WTC11 (cell line): ENCODE data around the gene IGSF9B. TPM values are rescaled to one million over a fixed set of nuclear protein-coding genes. Genes with fewer than 3 reads are reported as not detected.

Experiments used
- ATAC-seq: fragments of 200-7000 bp; cut with Tn5 transposase; 2 replicates; pipeline ENCODE4 v1.10.0; 2021; ENCODE audit warnings: mild to moderate bottlenecking, moderate library complexity
- CTCF ChIA-PET: fragments of 300-600 bp; sonication (Branson Sonifier 250); formaldehyde crosslinking; loops from one replicate; lab custom pipeline; 2021; ENCODE audit warnings: antibody characterized with exemption; lab: Charles Lee
- POLR2A ChIA-PET: fragments of 350-600 bp; sonication (Branson Sonifier 250); formaldehyde crosslinking; loops from one replicate; lab custom pipeline; 2021; ENCODE audit warnings: antibody characterized with exemption; lab: Charles Lee
- DNase-seq: peaks from one replicate; pipeline ENCODE4 v3.0.0; 2021; ENCODE audit warnings: low spot score
- H3K27ac Mint-ChIP-seq: 2 replicates; pipeline ENCODE4 v1.8.0; 2021; ENCODE audit warnings: mixed read lengths
- H3K27me3 Mint-ChIP-seq: 2 replicates; pipeline ENCODE4 v1.8.0; 2021; ENCODE audit warnings: low read depth, mild to moderate bottlenecking, moderate library complexity, mixed read lengths
- H3K36me3 Mint-ChIP-seq: 2 replicates; pipeline ENCODE4 v1.8.0; 2021; ENCODE audit warnings: mixed read lengths
- H3K4me1 Mint-ChIP-seq: 2 replicates; pipeline ENCODE4 v1.8.0; 2022; ENCODE audit warnings: mixed read lengths
- H3K4me3 Mint-ChIP-seq: 2 replicates; pipeline ENCODE4 v1.8.0; 2021; ENCODE audit warnings: mild to moderate bottlenecking, moderate library complexity, mixed read lengths
- H3K9me3 Mint-ChIP-seq: 2 replicates; pipeline ENCODE4 v1.8.0; 2021; ENCODE audit warnings: mixed read lengths
- ESRRA ChIP-seq: sonication (generic); formaldehyde crosslinking; IDR thresholded peaks from 2 replicates; pipeline ENCODE4 v1.8.1; 2022; ENCODE audit warnings: mild to moderate bottlenecking, missing genetic modification reagents, borderline replicate concordance
- GABPB1 ChIP-seq: sonication (generic); formaldehyde crosslinking; IDR thresholded peaks from 2 replicates; pipeline ENCODE4 v1.8.1; 2023; ENCODE audit warnings: mild to moderate bottlenecking, missing genetic modification reagents
- IRF2 ChIP-seq: sonication (generic); formaldehyde crosslinking; IDR thresholded peaks from 2 replicates; pipeline ENCODE4 v1.8.0; 2022; ENCODE audit warnings: low read depth, missing genetic modification reagents, borderline replicate concordance
- SMAD3 ChIP-seq: sonication (generic); formaldehyde crosslinking; IDR thresholded peaks from 2 replicates; pipeline ENCODE4 v1.8.0; 2022; ENCODE audit warnings: missing genetic modification reagents, mild to moderate bottlenecking, borderline replicate concordance
- ZNF138 ChIP-seq: sonication (generic); formaldehyde crosslinking; conservative IDR thresholded peaks from 2 replicates; pipeline ENCODE4 v1.8.1; 2022; ENCODE audit warnings: mild to moderate bottlenecking, moderate library complexity, missing genetic modification reagents
- ZNF219 ChIP-seq: sonication (generic); formaldehyde crosslinking; IDR thresholded peaks from 2 replicates; pipeline ENCODE4 v1.8.0; 2023; ENCODE audit warnings: missing genetic modification reagents, mild to moderate bottlenecking, borderline replicate concordance
- total RNA-seq: library from RNA; stranded (reverse); gene quantifications from 3 replicates; pipeline ENCODE4 v1.2.3, GENCODE V29; 2021
- TF ChIP-seq, protein P1 (sequence below): sonication (generic); formaldehyde crosslinking; IDR thresholded peaks from 2 replicates; pipeline ENCODE4 v1.8.0; 2023; ENCODE audit warnings: mild to moderate bottlenecking, missing genetic modification reagents
- TF ChIP-seq, protein P2 (sequence below): fragments of 250-450 bp; sonication (Bioruptor Pico); IDR thresholded peaks from 2 replicates; pipeline ENCODE4 v1.9.0; 2021; ENCODE audit warnings: moderate library complexity, mild to moderate bottlenecking, inconsistent platforms, borderline replicate concordance
- TF ChIP-seq, protein P3 (sequence below): sonication (generic); formaldehyde crosslinking; IDR thresholded peaks from 2 replicates; pipeline ENCODE4 v1.8.0; 2022; ENCODE audit warnings: missing genetic modification reagents
- TF ChIP-seq, protein P4 (sequence below): fragments of 250-450 bp; sonication (Bioruptor Pico); IDR thresholded peaks from 2 replicates; pipeline ENCODE4 v1.8.0; 2021; ENCODE audit warnings: mild to moderate bottlenecking
- TF ChIP-seq, protein P5 (sequence below): fragments of 250-450 bp; sonication (Bioruptor Pico); IDR thresholded peaks from 2 replicates; pipeline ENCODE4 v1.9.0; 2021; ENCODE audit warnings: mild to moderate bottlenecking
- TF ChIP-seq, protein P6 (sequence below): fragments of 250-450 bp; sonication (Bioruptor Pico); conservative IDR thresholded peaks from 2 replicates; pipeline ENCODE4 v1.9.0; 2021; ENCODE audit warnings: mild to moderate bottlenecking
- TF ChIP-seq, protein P7 (sequence below): sonication (generic); formaldehyde crosslinking; conservative IDR thresholded peaks from 2 replicates; pipeline ENCODE4 v1.8.1; 2022; ENCODE audit warnings: mild to moderate bottlenecking, missing genetic modification reagents
- TF ChIP-seq, protein P8 (sequence below): fragments of 250-450 bp; sonication (Bioruptor Pico); IDR thresholded peaks from 2 replicates; pipeline ENCODE4 v1.9.0; 2021; ENCODE audit warnings: mild to moderate bottlenecking, borderline replicate concordance

The IGSF9B gene
- total RNA-seq, 1 experiment from 2014 or later, result 52.7 TPM

DNA sequence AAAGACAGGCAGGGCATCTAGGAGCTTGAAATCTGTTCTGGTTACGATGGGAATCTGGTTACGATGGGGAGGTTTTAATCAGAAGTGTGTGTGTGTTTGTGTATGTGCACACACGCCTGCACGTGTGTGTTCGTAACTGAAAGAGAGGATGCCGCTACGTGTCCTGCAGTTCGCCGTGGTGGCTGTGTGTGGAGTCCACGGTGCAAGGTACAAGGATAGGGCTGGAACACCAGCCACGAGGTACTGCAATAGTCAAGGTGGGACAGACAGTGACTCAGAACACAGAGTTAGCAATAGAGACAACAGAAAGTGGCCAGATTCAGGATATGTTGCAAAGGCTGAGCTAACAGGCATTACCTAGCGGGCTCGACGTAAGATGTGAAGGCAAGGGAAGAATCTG lies 46.7 kb downstream of the IGSF9B start (continued):
- TF ChIP-seq, protein P1, sequence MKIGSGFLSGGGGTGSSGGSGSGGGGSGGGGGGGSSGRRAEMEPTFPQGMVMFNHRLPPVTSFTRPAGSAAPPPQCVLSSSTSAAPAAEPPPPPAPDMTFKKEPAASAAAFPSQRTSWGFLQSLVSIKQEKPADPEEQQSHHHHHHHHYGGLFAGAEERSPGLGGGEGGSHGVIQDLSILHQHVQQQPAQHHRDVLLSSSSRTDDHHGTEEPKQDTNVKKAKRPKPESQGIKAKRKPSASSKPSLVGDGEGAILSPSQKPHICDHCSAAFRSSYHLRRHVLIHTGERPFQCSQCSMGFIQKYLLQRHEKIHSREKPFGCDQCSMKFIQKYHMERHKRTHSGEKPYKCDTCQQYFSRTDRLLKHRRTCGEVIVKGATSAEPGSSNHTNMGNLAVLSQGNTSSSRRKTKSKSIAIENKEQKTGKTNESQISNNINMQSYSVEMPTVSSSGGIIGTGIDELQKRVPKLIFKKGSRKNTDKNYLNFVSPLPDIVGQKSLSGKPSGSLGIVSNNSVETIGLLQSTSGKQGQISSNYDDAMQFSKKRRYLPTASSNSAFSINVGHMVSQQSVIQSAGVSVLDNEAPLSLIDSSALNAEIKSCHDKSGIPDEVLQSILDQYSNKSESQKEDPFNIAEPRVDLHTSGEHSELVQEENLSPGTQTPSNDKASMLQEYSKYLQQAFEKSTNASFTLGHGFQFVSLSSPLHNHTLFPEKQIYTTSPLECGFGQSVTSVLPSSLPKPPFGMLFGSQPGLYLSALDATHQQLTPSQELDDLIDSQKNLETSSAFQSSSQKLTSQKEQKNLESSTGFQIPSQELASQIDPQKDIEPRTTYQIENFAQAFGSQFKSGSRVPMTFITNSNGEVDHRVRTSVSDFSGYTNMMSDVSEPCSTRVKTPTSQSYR, result no peak
- TF ChIP-seq, protein P2, sequence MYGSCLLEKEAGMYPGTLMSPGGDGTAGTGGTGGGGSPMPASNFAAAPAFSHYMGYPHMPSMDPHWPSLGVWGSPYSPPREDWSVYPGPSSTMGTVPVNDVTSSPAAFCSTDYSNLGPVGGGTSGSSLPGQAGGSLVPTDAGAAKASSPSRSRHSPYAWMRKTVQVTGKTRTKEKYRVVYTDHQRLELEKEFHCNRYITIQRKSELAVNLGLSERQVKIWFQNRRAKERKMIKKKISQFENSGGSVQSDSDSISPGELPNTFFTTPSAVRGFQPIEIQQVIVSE (CRISPR knock-in tag), result no peak
- TF ChIP-seq, protein P3, sequence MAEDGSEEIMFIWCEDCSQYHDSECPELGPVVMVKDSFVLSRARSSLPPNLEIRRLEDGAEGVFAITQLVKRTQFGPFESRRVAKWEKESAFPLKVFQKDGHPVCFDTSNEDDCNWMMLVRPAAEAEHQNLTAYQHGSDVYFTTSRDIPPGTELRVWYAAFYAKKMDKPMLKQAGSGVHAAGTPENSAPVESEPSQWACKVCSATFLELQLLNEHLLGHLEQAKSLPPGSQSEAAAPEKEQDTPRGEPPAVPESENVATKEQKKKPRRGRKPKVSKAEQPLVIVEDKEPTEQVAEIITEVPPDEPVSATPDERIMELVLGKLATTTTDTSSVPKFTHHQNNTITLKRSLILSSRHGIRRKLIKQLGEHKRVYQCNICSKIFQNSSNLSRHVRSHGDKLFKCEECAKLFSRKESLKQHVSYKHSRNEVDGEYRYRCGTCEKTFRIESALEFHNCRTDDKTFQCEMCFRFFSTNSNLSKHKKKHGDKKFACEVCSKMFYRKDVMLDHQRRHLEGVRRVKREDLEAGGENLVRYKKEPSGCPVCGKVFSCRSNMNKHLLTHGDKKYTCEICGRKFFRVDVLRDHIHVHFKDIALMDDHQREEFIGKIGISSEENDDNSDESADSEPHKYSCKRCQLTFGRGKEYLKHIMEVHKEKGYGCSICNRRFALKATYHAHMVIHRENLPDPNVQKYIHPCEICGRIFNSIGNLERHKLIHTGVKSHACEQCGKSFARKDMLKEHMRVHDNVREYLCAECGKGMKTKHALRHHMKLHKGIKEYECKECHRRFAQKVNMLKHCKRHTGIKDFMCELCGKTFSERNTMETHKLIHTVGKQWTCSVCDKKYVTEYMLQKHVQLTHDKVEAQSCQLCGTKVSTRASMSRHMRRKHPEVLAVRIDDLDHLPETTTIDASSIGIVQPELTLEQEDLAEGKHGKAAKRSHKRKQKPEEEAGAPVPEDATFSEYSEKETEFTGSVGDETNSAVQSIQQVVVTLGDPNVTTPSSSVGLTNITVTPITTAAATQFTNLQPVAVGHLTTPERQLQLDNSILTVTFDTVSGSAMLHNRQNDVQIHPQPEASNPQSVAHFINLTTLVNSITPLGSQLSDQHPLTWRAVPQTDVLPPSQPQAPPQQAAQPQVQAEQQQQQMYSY (CRISPR knock-in tag), result no peak

DNA sequence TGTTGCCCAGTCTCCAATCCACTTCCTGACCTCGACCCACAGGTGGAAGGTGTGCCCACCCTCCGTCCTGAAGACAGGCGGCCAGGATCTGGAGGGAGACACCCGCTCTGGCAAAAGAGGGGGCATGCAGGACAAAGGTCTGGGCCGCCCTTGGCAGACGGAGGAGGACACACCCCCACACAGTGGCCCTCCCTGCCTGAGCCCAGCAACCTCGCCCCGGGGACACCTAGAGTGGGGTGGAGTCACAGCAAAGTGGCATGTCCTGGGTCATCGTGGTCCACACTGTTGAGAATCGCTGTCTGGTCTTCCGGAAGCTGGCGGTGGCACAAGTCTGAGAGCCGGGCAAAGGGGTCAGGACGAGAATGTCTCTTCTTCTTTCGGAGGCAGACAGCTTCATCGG lies 47.9 kb downstream of the IGSF9B start:
- no peak for ATAC-seq
- H3K9me3 Mint-ChIP-seq, result no peaks in the 10 kb centered on the region
- peaks cover 62% of the 10 kb centered on the region for H3K36me3 Mint-ChIP-seq
- no peak overlapping the region for H3K4me3 Mint-ChIP-seq
- TF ChIP-seq GABPB1 (CRISPR knock-in tag) (no peak), ZNF219 (no peak), SMAD3 (no peak), IRF2 (CRISPR knock-in tag) (no peak)
- TF ChIP-seq, protein P4, sequence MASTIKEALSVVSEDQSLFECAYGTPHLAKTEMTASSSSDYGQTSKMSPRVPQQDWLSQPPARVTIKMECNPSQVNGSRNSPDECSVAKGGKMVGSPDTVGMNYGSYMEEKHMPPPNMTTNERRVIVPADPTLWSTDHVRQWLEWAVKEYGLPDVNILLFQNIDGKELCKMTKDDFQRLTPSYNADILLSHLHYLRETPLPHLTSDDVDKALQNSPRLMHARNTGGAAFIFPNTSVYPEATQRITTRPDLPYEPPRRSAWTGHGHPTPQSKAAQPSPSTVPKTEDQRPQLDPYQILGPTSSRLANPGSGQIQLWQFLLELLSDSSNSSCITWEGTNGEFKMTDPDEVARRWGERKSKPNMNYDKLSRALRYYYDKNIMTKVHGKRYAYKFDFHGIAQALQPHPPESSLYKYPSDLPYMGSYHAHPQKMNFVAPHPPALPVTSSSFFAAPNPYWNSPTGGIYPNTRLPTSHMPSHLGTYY (CRISPR knock-in tag), result no peak
- TF ChIP-seq, protein P5, sequence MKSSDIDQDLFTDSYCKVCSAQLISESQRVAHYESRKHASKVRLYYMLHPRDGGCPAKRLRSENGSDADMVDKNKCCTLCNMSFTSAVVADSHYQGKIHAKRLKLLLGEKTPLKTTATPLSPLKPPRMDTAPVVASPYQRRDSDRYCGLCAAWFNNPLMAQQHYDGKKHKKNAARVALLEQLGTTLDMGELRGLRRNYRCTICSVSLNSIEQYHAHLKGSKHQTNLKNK (CRISPR knock-in tag), result no peak
- TF ChIP-seq, all 79 proteins: peak for 0
- no peaks in the 10 kb centered on the region for H3K4me1 Mint-ChIP-seq
- H3K27ac Mint-ChIP-seq, result no peak overlapping the region
- POLR2A ChIA-PET, result no interaction called here
- no peaks in the 10 kb centered on the region for H3K27me3 Mint-ChIP-seq
- CTCF ChIA-PET, result no interaction called here
- no peak for DNase-seq

DNA sequence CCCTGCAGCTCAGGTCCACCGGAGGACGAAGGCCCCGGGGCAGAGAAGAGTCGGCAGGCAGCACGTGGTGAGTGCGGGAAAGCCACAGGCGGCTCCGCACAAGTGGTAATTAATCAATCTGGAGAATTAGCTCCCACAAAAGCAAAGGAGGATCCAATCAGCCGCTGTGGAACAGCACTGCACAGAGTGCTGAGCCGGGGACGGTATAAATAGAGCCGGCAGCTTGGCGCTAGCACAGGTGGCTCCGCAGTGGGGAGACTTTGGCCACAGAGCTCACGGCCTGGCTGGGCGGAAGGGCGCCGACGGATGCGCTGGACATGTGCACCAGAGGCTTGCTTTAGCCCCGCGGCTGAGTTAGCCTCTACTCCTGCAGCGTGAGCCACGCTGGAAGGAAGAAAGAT lies 48.9 kb downstream of the IGSF9B start:
- H3K27me3 Mint-ChIP-seq, result no peaks in the 10 kb centered on the region
- ATAC-seq (no peak), DNase-seq (no peak)
- no peaks in the 10 kb centered on the region for H3K4me1 Mint-ChIP-seq
- no peaks in the 10 kb centered on the region for H3K9me3 Mint-ChIP-seq
- H3K27ac Mint-ChIP-seq, result no peak overlapping the region
- POLR2A ChIA-PET, result interaction anchor here (1.5 kb wide), 1 partner anchor 9 kb away, joined by 3 read pairs; no protein-coding TSS in a partner anchor
- peaks cover 62% of the 10 kb centered on the region for H3K36me3 Mint-ChIP-seq
- no peak overlapping the region for H3K4me3 Mint-ChIP-seq
- CTCF ChIA-PET, result no interaction called here
- TF ChIP-seq ZNF219 (no peak), ESRRA (no peak), ZNF138 (CRISPR knock-in tag) (no peak)
- TF ChIP-seq, protein P6, sequence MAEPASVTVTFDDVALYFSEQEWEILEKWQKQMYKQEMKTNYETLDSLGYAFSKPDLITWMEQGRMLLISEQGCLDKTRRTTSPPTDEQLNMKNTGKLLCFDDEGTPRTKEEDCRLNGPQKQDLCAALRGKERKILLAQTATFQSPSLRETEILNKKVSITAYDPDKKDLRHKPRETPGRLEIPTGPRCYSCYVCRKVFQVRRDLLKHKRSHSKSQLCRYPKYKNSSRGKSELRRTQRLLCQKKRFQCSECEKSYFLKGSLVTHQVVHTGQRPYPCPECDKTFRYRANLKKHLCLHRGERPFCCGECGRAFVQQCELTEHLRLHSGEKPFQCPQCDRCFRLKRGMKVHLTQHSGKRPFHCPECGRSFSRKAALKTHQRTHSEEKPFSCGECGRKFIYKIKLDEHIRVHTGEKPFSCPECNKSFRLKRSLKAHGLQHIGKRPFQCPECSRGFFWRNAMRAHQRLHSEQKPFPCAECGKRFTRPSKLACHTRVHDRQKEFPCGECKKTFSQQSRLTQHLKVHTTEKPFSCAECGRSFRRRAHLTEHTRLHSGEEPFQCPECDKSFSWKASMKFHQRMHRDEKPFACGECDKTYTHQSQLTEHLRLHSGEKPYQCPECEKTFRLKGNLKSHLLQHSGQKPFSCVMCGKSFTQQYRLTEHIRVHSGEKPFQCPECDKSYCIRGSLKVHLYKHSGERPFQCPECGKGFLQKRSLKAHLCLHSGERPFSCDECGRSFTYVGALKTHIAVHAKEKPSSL, result no peak
- TF ChIP-seq, protein P7, sequence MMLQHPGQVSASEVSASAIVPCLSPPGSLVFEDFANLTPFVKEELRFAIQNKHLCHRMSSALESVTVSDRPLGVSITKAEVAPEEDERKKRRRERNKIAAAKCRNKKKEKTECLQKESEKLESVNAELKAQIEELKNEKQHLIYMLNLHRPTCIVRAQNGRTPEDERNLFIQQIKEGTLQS, result no peak
- TF ChIP-seq, protein P8, sequence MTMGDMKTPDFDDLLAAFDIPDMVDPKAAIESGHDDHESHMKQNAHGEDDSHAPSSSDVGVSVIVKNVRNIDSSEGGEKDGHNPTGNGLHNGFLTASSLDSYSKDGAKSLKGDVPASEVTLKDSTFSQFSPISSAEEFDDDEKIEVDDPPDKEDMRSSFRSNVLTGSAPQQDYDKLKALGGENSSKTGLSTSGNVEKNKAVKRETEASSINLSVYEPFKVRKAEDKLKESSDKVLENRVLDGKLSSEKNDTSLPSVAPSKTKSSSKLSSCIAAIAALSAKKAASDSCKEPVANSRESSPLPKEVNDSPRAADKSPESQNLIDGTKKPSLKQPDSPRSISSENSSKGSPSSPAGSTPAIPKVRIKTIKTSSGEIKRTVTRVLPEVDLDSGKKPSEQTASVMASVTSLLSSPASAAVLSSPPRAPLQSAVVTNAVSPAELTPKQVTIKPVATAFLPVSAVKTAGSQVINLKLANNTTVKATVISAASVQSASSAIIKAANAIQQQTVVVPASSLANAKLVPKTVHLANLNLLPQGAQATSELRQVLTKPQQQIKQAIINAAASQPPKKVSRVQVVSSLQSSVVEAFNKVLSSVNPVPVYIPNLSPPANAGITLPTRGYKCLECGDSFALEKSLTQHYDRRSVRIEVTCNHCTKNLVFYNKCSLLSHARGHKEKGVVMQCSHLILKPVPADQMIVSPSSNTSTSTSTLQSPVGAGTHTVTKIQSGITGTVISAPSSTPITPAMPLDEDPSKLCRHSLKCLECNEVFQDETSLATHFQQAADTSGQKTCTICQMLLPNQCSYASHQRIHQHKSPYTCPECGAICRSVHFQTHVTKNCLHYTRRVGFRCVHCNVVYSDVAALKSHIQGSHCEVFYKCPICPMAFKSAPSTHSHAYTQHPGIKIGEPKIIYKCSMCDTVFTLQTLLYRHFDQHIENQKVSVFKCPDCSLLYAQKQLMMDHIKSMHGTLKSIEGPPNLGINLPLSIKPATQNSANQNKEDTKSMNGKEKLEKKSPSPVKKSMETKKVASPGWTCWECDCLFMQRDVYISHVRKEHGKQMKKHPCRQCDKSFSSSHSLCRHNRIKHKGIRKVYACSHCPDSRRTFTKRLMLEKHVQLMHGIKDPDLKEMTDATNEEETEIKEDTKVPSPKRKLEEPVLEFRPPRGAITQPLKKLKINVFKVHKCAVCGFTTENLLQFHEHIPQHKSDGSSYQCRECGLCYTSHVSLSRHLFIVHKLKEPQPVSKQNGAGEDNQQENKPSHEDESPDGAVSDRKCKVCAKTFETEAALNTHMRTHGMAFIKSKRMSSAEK (CRISPR knock-in tag), result no peak
